NCI-H1417 treated with DMSO at 0.1 percent for 48 hours (cell line): Measurements from ENCODE around the gene GAA.

Experiments used
- DNase-seq: peaks from one replicate; lab custom pipeline; 2025; lab: John Stamatoyannopoulos, UW

GAA gene

GRCh38 chr17:80104321-80104955 lies 3.1 kb downstream of the GAA start:
- DNase-seq: peak; percentile 51

GRCh38 chr17:80104956-80105375 lies 3.6 kb downstream of the GAA start:
- DNase-seq: no peak

- no peak for DNase-seq
These were observed 4.4 kb downstream of the GAA start for GRCh38 chr17:80105762-80106161.

GRCh38 chr17:80106176-80106575 lies 4.8 kb downstream of the GAA start:
- no peak for DNase-seq

- no peak for DNase-seq
These were observed 5.4 kb downstream of the GAA start for GRCh38 chr17:80106751-80107150.

- DNase-seq: no peak
These were observed 6.0 kb downstream of the GAA start for GRCh38 chr17:80107231-80108021.

- DNase-seq: no peak
These were observed 6.9 kb downstream of the GAA start for GRCh38 chr17:80108036-80108971.

- no peak for DNase-seq
These were observed 7.8 kb downstream of the GAA start for GRCh38 chr17:80109066-80109660.

GRCh38 chr17:80109713-80110446 lies 8.5 kb downstream of the GAA start:
- no peak for DNase-seq

- no peak for DNase-seq
These were observed 9.0 kb downstream of the GAA start for GRCh38 chr17:80110447-80110812.

- no peak for DNase-seq
These were observed 9.7 kb downstream of the GAA start for GRCh38 chr17:80110927-80111701.

- DNase-seq: no peak
These were observed 10.5 kb downstream of the GAA start for GRCh38 chr17:80111702-80112470.

- no peak for DNase-seq
These were observed 11.2 kb downstream of the GAA start for GRCh38 chr17:80112471-80113032.

GRCh38 chr17:80113033-80113484 lies 11.7 kb downstream of the GAA start:
- no peak for DNase-seq

GRCh38 chr17:80114758-80115157 lies 13.4 kb downstream of the GAA start:
- no peak for DNase-seq

GRCh38 chr17:80115159-80115558 lies 13.8 kb downstream of the GAA start:
- no peak for DNase-seq

GRCh38 chr17:80116276-80116920 lies 15.0 kb downstream of the GAA start:
- DNase-seq: no peak

GRCh38 chr17:80116921-80117380 lies 15.6 kb downstream of the GAA start:
- no peak for DNase-seq
